ENCODE data around the gene SOD2.

- TF ChIP-seq CTCF (IDR thresholded peaks at IDR 0.05) (no peak), POLR2A (IDR thresholded peaks at IDR 0.05) (peak in 1 of 4 donors; percentile 35), EP300 (IDR thresholded peaks at IDR 0.05) (peak in 2 of 4 donors; percentile 44 to 96)
Observed at GRCh38 chr6:159701413-159701999, 8.5 kb upstream of the SOD2 start.
